Hippocampal formation (tissue), 2 donors: ENCODE results near the gene FAM163B.

Source experiments
- DNase-seq, 2 donors: peaks; one replicate each; lab custom pipeline; 2025; lab: John Stamatoyannopoulos, UW

Gene FAM163B

DNA sequence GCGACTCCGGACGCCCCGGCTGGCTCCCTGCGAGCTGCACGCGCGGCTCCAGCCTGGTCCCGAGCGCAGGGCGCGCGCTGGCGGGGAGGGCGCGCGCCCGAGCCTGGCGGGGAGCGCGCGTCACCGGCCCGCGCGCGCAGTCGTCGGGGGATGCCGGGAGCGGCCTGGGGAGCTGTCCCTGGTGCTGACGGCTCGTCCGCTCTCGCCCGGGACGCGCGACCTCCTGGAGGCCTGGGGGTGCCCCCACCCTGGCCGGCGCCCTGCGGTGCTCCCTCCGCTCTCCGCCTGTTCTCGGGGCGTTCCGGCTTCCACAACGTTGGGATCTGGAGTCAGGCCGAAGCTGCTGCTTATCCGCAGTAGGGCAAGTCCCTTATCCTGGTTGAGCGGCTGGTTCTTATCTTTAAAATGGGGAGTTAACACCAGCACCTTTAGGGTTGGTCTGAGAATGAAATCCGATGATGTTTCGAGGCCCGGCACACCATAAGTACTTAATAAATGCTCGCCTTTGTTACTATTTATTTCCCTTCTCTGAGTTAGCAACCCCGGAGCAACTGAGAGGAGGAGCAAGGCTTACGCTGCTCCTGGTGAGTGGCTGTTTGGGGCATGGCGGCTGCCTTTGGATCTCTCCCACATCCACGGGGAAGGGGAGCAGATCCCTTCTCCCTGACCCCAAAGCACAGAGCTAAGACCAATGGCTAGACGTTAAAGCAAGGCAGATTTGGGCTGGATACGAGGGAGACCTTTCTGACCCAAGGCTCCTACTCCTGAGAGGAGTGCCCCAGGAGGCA, at the start of gene FAM163B:
Gene FAM163B, minus strand, starts transcription at position 79 of the 788 bp plus-strand sequence. CDS start 29,166 bp downstream, outside the sequence.
- DNase-seq: peak in 1 of 2 donors; percentile 27

DNA sequence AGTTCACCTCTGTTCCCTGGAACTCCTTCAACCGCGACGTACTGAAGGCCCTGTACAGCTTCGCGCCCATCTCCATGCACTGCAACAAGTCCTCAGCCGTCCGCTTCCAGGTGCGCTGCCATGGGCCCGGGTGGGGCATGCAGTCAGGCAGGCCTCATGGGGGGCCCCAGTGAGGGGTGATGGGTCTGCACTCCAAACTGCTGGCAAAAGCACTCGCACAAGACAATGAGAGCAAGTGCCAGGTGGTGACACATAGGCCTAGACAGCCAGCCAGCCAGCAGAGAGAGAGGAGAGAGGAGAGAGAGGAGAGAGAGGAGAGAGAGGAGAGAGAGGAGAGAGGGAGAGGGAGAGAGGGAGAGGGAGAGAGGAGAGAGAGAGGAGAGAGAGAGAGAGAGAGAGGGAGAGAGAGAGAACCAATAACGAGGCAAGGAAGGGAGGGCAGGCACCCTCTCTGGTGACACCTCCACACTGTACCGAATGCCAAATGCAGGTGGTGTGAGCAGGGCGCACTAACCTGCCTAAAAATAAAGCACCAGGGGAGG, 48.0 kb upstream of the FAM163B start:
- no peak for DNase-seq

DNA sequence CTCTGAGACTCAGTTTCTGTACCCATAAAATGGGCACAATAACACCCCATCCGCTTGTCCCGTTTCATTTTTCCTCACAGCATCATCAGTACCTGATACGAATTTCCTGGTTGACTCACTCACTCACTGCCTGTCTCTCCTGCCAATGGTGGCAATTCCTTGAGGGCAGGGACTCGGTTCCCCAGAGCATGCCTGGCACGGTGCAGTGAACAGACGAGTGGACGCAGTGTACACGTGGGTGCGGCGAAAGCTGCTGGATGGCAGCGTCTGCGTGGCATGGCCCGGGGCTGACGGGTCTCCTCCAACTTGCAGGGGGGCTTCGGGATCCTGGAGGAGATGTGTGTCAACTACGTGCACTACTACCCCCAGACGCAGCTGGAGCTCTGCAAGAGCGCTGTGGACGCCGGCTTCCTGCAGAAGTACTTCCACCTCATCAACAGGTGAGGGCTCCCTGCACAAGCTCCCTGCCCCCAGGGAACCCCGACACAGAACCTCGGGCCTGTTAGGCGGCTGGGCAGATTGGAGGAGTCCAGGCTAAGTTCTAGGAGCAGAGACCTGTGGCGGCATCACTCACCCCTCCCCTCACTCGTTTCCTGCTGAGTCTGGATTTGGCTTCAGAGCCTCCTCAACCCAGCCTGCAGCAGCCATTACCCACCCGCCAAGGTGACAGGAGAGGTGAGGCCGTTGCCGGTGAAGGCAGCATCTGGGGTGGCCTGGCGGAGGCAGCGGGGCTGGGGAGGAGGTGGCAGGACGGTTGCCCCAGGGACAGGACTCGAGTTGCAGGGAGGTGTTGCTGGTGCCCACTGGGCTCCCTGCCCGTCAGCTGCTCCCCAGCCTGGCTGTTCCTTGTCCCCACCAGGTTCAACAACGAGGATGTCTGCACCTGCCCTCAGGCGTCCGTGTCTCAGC, 47.3 kb upstream of the FAM163B start:
- no peak for DNase-seq

DNA sequence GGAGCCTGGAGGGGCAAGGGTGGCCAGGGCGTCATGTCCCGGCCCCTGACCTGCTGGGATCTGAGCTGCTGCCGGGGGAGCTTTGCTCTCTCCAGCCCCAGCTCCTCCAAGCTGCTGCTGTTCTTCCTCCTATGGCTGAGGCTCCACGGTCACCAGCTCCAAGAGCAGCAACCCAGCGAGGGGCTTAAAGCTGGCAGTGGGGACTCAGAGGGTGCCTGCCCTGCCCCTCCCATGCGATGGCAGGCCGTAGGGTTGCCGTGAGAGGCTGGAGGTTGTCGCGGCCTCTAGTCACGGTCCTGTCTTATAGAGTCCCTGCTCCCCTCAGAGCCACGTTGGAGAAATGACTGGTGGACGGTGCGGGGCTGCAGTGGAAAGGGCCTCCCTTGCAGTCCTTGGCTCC, 46.5 kb upstream of the FAM163B start:
- no peak for DNase-seq

DNA sequence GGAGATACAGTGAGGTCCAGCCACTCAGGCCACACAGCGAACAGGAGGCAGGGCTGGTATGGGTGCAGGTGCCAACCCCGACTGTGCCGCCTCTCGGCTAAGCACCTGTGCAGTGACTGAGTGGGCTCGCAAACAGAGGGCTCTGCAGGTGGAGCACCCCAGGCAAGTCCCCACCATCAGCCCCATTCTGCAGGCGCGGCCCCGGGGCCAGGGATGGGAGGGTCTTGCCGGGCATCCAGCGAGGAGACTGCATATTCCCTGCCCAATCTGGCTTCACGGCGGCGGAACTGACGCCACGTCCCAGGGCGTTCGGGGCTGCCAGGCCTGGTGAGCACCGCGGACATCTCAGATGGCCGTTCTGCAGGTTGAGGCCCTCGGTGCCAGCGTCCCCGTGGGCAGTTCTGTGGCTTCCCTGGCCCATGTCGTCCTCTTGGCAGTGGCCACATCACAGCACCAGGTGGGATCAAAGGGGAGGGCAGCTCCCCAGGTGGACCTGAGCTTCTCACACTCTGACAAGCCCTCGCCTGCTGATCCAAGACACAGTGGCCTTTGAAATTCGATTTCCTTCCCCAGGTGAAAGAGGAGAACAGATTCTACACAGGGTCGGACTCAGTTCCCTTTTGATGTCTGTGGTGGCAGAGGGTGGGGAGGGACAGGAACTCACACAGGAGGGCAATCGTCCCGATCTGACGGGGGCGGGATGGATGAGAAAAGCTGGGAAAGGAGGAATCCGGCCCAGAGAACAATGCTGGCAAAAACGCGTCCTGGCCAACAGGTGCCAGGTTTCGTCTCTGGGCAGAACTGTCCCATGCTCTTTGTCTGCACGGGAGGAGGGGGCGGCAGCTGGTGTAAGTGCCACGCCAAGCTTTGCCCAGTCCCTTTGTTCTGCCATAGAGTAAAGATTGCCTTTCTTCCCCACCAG, 45.8 kb upstream of the FAM163B start:
- DNase-seq: no peak

DNA sequence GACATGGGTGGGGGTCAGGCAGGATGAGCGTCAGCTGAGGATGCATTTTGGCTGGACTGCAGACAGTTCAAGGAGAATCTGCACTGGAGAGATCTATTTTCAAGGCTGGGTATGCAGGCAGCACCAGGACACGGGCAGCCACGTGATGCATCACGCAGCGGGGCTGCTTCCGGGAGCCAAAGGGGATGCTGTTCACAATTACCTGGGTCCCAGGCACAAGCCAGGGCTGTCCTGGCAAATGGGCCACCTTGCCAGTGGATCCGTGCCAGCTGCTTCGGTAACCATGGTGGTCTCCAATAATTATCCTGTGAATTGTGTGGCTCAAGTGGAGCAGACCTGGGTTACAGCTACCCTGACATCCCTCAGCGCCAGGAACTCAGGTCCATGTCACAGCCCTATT, 44.4 kb upstream of the FAM163B start:
- no peak for DNase-seq

DNA sequence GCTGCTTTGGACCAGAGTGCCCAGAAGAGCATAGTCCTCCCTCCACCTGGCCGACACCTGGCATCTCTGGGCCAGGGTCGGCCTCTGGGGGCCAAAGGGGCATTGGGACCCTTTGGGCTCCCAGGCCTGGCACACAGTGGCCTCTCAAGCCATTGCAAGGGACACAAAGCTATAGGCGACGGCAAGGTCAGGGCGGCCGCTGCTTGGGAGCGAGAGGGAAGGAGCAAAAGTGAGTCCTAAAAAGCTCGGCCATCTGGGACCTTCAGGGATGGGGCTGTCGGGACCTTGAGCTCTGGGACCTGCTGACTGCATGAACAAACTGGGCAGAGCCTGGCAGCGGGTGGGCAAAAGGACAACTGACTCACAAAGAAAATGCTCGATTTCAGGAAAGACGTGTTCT, 40.8 kb upstream of the FAM163B start:
- no peak for DNase-seq

DNA sequence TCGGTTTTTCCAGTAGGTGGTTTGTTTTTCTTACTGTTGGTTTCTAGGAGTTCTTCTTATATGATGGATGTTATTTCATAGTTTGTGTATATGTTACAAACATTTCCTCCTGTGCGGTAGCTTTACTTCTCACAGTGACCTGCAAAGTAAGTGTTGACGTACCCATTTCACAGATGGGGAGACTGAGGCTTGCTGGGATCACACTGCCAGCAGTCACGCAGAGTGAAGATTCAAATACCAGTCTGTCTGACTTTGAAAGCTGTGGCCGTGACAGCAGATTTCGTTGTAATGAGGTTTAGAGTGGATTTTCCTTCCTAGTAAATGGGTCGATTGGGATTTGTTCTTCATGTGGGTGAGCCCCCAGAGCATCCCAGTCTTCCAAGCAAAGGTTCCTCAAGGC, 40.0 kb upstream of the FAM163B start:
- DNase-seq: no peak

DNA sequence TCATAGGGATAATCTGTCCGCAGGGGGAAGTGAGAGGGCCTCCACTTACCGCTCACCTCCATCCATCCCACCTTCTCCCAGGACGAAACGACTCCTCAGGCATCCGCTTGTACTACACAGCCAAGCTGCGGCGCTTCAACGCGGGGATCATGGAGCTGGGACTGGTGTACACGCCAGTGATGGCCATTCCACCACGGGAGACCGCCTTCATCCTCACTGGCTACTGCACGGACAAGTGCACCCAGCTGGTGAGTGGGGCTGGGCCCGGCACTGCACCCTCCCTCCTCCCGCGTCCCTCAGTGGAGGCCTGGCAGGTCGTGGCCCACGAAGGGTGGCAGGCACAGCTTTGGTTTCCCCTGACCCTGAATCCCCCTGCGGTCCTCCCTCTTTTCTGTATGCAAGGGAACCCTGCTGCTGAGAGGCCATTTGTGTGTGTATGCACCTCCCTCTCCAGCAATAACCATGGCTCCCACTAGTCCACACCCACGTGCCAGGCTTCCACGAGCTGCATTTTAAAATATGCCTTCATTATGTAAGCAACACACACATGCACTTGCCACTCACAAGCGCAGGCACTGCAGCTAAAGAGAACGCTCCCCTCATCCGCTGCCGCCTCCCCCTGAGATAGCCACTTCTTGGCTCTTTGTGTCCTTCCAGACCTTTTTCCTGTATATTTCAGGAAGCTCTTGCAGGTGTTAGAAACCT, 38.7 kb upstream of the FAM163B start:
- DNase-seq: no peak

DNA sequence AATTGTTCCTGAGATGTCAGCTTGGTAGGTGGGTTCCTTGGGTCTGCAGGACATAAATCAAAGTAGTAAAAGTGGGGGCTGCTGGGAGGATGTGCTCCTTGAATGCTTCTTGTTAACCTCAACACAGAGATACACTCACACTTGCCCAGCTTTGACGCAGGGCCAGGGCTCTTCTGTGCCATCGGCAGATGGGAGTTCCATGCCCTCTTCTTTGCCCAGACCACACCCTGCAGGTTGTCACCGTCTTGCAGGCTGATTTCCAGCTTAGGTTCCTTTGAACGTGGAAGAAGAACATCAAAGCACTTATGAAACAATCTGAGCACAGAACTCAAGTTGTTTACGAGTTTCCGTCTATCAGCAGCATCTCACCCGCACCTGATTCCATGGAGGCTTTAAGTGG, 38.0 kb upstream of the FAM163B start:
- DNase-seq: no peak

DNA sequence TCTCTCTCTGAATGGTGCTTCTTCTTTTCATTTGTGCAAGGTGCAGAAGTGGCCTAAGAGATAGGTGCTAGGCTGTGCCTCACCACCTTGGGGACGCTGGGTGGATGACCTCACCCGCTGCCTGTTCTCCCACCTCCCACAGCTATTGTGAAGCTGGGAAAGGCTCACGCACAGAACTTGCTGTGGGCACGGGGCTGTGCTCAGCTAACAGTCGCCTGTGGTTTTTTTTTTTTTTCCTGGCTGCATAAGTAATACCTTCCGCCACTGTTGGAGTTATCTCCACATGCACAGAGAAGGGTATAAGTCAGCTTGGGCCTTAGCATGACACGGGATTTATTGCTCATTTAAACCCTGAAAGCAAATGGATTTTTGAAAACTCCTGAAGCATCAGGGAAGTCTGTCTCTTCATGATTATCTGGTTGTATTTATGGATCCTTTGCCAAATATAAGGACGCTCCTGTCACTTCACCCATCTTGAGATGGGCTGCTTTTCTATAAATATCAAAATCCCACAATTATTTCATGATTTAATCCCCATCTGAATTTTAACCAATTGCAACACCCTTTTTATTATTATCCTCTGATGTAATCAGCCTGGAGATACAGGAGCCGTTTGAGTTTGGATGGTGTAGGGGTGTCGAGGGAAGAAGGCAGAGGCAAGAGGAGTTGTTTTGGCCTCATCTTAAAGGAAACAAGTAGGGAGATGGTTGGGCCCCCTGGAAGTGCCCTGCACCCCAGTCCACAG, 36.0 kb upstream of the FAM163B start:
- no peak for DNase-seq

DNA sequence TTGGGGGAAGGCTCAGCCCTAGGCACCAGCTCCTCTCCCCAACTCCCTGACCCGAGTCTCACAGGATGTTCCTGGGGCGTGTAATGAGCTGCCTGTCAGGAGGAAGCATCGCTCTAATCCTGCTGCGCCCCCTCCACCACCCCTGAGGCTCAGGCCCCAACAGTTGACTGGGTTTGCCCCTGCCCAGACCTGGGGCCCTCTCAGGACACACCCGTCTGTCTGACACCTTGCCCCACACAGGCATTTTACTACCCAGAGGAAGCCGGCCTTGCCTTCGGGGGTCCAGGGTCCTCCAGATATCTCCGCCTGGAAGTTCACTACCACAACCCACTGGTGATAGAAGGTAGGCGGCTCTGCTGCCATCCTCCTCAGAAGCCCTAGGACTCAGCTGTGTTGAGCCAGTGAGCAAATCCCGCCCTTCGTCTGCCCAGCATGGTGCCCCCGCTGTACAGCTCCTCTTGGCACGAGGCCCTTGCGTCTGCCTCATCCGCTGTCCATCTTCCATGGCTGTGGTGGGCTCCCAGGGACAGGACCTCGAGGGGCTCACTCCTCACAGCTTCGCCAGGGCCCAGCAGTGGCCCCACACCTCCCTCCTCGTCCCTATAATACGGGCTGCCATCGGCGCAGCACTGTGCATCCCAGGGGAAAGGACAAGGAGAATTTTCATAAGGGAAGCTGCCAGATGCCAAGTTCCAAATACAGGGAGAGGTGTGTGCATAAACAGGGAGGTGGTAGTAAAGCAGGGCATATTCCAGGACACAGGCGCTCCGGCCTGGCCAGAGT, 35.0 kb upstream of the FAM163B start:
- no peak for DNase-seq

DNA sequence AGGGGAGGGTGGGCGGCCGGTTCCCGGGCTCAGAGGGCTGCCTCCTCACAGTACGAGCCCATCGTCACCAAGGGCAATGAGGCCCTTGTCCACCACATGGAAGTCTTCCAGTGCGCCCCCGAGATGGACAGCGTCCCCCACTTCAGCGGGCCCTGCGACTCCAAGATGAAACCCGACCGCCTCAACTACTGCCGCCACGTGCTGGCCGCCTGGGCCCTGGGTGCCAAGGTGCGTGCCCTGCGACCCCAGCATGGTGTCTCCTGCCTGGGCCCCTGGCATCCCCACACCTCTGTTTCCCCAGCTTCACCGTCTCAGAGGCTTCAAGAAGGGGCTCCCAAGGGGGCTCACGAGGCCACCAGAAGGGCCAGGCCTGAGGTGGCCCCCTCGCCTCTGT, 34.2 kb upstream of the FAM163B start:
- no peak for DNase-seq

DNA sequence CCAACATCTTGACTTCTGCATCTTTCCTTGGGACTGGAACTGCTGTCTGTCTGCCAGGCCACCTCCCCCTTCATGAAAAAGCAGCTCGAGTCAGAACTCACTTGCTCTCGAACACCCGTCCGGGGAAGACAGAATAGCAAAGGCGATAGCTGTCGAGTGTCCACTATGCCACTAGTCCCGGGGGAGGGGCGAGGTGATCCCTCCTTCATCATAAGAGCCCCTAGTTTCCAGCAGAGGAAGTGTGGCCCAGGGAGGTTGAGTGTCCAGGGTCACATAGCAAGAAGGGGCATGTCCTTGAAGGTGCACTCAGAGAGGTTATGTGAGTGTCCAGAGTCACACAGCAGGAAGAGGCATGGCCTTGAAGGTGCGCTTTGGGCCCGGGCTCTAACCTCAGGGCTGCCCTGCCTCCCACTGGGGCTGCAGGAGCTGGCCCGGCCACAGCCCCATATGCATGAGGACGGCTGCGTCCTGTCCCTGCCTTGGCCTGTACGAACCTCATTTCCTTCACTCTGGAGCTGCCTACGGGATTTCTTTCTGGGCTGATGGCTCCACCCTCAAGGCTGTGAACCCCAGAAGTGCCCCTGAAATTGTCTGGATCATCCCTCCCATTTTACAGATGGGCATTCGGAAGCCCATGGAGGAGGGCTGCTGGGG, 33.6 kb upstream of the FAM163B start:
- no peak for DNase-seq

DNA sequence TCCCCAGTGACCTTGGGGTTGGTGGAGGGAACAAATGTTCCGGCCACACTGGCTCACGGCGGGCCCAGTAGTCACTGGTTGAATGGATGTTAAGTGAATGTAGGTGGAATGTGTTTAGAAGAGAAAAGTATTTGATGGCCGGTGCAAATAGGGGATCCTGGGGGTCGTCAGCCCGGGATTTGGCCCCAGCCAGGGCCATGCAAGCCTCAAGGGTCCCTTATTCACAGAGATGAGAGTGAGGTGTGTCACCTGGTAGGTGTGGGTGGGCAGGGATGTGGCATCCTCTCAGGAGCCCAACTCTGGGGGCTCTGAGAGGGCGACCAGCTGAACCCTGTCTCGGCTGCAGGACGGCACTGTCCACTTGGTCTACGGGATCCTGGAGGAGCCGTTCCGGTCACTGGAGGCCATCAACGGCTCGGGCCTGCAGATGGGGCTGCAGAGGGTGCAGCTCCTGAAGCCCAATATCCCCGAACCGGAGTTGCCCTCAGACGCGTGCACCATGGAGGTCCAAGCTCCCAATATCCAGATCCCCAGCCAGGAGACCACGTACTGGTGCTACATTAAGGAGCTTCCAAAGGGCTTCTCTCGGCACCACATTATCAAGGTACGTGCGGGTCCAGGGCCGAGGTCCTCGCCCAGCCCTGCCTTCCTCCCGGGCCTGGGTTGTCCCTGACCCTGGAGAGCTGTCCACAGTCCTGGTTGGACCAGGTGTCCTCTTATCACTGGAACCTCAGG, 32.8 kb upstream of the FAM163B start:
- DNase-seq: no peak

DNA sequence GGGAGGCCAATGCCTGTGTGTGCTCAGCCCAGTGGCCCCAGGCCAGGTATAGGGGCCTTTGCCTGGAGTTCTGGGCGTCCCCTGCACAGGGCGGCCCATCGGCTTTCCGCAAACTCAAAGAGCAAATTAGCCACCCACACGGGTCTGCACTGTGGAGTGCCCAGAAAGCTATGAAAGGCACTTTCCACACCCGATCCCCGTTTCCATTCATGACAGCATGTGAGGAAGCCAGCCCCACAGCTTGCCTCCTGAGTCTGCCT, 32.1 kb upstream of the FAM163B start:
- no peak for DNase-seq

DNA sequence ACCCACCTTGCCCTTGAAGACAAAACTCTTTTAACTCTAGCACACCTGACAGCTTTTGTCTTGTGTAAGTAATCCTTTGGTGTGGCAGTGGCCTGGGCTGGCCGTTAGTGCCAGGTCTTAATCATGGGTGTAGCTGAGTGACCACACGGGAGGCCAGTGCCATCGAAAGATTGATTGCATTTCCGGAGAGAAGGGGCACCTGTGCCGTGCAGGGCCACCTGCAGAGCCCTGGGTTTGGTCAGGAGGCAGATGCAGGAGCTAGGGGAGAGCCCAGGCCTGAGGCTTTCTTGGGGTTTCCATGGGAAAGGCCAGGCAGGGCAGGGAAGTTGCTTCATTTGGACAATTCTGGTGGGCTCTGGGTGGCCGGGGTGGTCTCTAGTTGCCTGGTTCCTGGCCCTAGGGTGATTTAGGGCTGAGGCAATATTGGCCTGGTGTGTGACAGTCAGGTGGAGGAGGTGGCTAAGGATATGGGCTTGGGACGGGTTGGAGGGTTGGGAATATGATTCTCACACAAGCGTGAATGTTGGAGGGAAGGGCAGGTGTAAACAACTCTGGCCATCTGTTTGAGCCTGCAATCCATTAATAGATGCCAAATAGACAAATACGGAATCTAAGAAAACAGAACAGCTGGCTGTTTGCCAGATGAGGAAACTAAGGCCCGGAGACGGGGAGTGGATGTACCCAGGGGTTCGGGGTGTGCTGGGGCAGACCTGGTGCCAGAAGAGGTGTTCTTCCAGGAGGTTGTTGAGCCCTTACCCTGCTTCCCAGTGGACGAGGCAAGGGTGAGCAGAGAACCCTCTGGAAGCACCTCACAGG, 31.6 kb upstream of the FAM163B start:
- DNase-seq: no peak

DNA sequence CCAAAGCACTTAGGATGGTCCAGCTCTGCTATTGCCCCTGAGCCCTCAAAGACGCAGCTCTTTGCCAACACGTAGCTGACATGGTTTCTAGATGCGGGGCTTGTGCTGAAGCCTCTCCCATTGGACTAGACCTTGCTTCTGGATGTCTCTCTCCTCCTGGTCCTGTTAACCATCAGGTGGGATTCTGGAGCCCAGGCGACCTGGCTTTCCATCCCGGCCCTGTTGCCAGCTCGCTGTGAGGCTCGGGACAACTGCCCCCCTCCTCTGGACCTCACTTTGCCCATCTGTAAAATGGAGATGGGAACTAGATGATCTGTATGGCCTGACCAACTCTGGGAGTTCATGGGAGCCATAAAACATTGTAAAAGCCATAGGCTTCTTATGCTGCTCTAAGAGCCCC, 31.0 kb upstream of the FAM163B start:
- DNase-seq: no peak
